Fibroblast of peridontal ligament (primary cell): Measurements from ENCODE around the gene SLC35D2.
"Not testable (repeated sequence)": the region's sequence is repeated elsewhere in the genome, so short reads cannot be mapped to it uniquely, and the experiment has no call there.

ENCODE experiments used
- DNase-seq: peaks from one replicate; pipeline ENCODE4 v3.0.0-alpha.2; 2010; ENCODE audit errors: extremely low read depth

SLC35D2 gene

GRCh38 chr9:96400132-96400910, 16.8 kb upstream of the SLC35D2 start:
- DNase-seq = no peak

- DNase-seq = no peak
Observed at GRCh38 chr9:96399325-96399633, 15.8 kb upstream of the SLC35D2 start.

GRCh38 chr9:96398582-96399324, 15.2 kb upstream of the SLC35D2 start:
- DNase-seq = peak; percentile 38

- DNase-seq = no peak
Observed at GRCh38 chr9:96395964-96396363, 12.5 kb upstream of the SLC35D2 start.

- DNase-seq = no peak
Observed at GRCh38 chr9:96394832-96395496, 11.5 kb upstream of the SLC35D2 start.

- DNase-seq = no peak
Observed at GRCh38 chr9:96392263-96392662, 8.8 kb upstream of the SLC35D2 start.

GRCh38 chr9:96391021-96391765, 7.7 kb upstream of the SLC35D2 start:
- DNase-seq = peak; percentile 25

GRCh38 chr9:96388144-96388543, 4.6 kb upstream of the SLC35D2 start:
- DNase-seq = no peak

- peak; percentile 23 for DNase-seq
Observed at GRCh38 chr9:96386157-96386556, 2.6 kb upstream of the SLC35D2 start.

GRCh38 chr9:96382839-96383164, 709 bp downstream of the SLC35D2 start:
- peak; percentile 30 for DNase-seq

GRCh38 chr9:96382175-96382574, 1.3 kb downstream of the SLC35D2 start:
- DNase-seq = no peak

- DNase-seq = no peak
Observed at GRCh38 chr9:96381696-96382095, 1.8 kb downstream of the SLC35D2 start.

- DNase-seq = no peak
Observed at GRCh38 chr9:96381125-96381524, 2.4 kb downstream of the SLC35D2 start.

- peak; percentile 74 for DNase-seq
Observed at GRCh38 chr9:96379461-96379860, 4.0 kb downstream of the SLC35D2 start.

GRCh38 chr9:96378187-96378586, 5.3 kb downstream of the SLC35D2 start:
- DNase-seq = no peak

GRCh38 chr9:96376891-96377874, 6.3 kb downstream of the SLC35D2 start:
- peak; percentile 41 for DNase-seq

- not testable (repeated sequence) for DNase-seq
Observed at GRCh38 chr9:96375507-96375906, 8.0 kb downstream of the SLC35D2 start.

GRCh38 chr9:96367943-96368342, 15.6 kb downstream of the SLC35D2 start:
- DNase-seq = no peak

GRCh38 chr9:96363175-96363967, 20.1 kb downstream of the SLC35D2 start:
- DNase-seq = no peak

- DNase-seq = not testable (repeated sequence)
Observed at GRCh38 chr9:96362119-96362518, 21.4 kb downstream of the SLC35D2 start.
